PFSK-1 (cell line): ENCODE data around the gene SPARC.

Experiments
- POLR2AphosphoS5 ChIP-seq: IDR thresholded peaks from 2 replicates; pipeline ENCODE4 v1.6.1; 2012; ENCODE audit warnings: low read depth, mild to moderate bottlenecking, control low read depth, low read length, moderate library complexity
- REST ChIP-seq, 2 experiments: IDR thresholded peaks; 2 replicates each; pipeline versions ENCODE4 v1.6.1 to v1.8.0; 2011 to 2012; ENCODE audit warnings: low read depth in 2 of 2, low read length in 2 of 2, control low read depth in 1 of 2, inconsistent platforms in 1 of 2, mild to moderate bottlenecking in 1 of 2, moderate library complexity in 1 of 2; ENCODE audit not compliant: insufficient read depth in 1 of 2
- TAF1 ChIP-seq: IDR thresholded peaks from 2 replicates; pipeline ENCODE4 v1.6.1; 2012; ENCODE audit warnings: low read length, control low read depth, borderline replicate concordance; ENCODE audit not compliant: insufficient read depth

- TF ChIP-seq POLR2AphosphoS5: no peak
- no peak for TF ChIP-seq REST (IDR thresholded peaks at IDR 0.05; ENCODE audit: insufficient read depth in 1 of 2, low read depth in 2 of 2, low read length in 2 of 2)
- no peak for TF ChIP-seq TAF1
Observed at GRCh38 chr5:151720215-151720614, 33.5 kb upstream of the SPARC start.
